Endothelial cell of umbilical vein (primary cell): ENCODE data around the gene PKP3. TPM values are rescaled to one million over a fixed set of nuclear protein-coding genes. Genes with fewer than 3 reads are reported as not detected.

Experiments
- BruUV-seq: library from RNA; stranded (reverse); fragments of 400-500 nt; replicated peaks from 2 replicates; lab custom pipeline; 2021; lab: Mats Ljungman, UMichigan
- CTCF ChIA-PET: fragments of 300-600, 350-600 bp; sonication (Branson Sonifier 250); formaldehyde crosslinking; loops from one replicate; lab custom pipeline; 2021; ENCODE audit warnings: antibody characterized with exemption, inconsistent platforms; lab: Charles Lee
- POLR2A ChIA-PET: fragments of 300-600, 350-600 bp; sonication (Branson Sonifier 250); formaldehyde crosslinking; loops from one replicate; lab custom pipeline; 2021; ENCODE audit warnings: antibody characterized with exemption, inconsistent platforms; lab: Charles Lee
- DNase-seq: peaks from one replicate; pipeline ENCODE4 v3.0.0-alpha.2; 2011; ENCODE audit warnings: low read depth, low spot score
- FAIRE-seq: peaks from 2 replicates; lab custom pipeline; 2011; peaks lifted over from hg19 to GRCh38; lab: Jason Lieb, UNC
- H2AFZ ChIP-seq: 2 replicates; pipeline ENCODE4 v1.6.0; 2012; ENCODE audit warnings: low read depth, low read length, control low read depth, inconsistent platforms
- H3K27ac ChIP-seq: 2 replicates; pipeline ENCODE4 v1.5.1; 2011; ENCODE audit warnings: low read depth, mild to moderate bottlenecking, control low read depth, low read length, moderate library complexity; ENCODE audit not compliant: insufficient read depth
- H3K27me3 ChIP-seq, 2 experiments: 2 replicates each; pipeline versions ENCODE4 v1.6.0 to v1.6.1; 2011; ENCODE audit warnings: low read length in 2 of 2, mixed read lengths in 1 of 2; ENCODE audit not compliant: control insufficient read depth in 2 of 2, insufficient read depth in 2 of 2
- H3K36me3 ChIP-seq, 2 experiments: 2 replicates in 1 of 2; 3 replicates in 1 of 2; pipeline ENCODE4 v1.5.1; 2011; ENCODE audit warnings: low read length in 2 of 2, mild to moderate bottlenecking in 1 of 2, moderate library complexity in 1 of 2; ENCODE audit not compliant: control insufficient read depth in 2 of 2, insufficient read depth in 2 of 2; ENCODE audit errors: extremely low read depth in 1 of 2
- H3K4me1 ChIP-seq: 3 replicates; pipeline ENCODE4 v1.5.1; 2011; ENCODE audit warnings: mild to moderate bottlenecking, low read length; ENCODE audit not compliant: control insufficient read depth, insufficient read depth; ENCODE audit errors: extremely low read depth
- H3K4me2 ChIP-seq: 2 replicates; pipeline ENCODE4 v1.6.1; 2011; ENCODE audit warnings: low read length, control low read depth, mixed read lengths; ENCODE audit not compliant: insufficient read depth
- H3K4me3 ChIP-seq, 3 experiments: fragments of 200-600 bp in 1 of 3; sonication (generic), shearing (Covaris generic) in 1 of 3; replicated peaks in 1 of 3; 2 replicates each; pipeline ENCODE4 v1.5.1; 2011 to 2016; ENCODE audit warnings: control low read depth in 3 of 3, low read length in 3 of 3, mild to moderate bottlenecking in 2 of 3, inconsistent platforms in 1 of 3, low read depth in 1 of 3, moderate library complexity in 1 of 3; ENCODE audit not compliant: insufficient read depth in 1 of 3
- H3K79me2 ChIP-seq: 2 replicates; pipeline ENCODE4 v1.6.0; 2012; ENCODE audit warnings: low read length, inconsistent platforms; ENCODE audit not compliant: control insufficient read depth, insufficient read depth
- H3K9ac ChIP-seq: replicated peaks from 2 replicates; pipeline ENCODE3; 2011; ENCODE audit warnings: low read length, control low read depth; ENCODE audit not compliant: insufficient read depth; ENCODE audit errors: extremely low read depth
- H3K9me1 ChIP-seq: replicated peaks from 3 replicates; pipeline ENCODE4 v1.6.0; 2011; ENCODE audit warnings: mild to moderate bottlenecking, low read length; ENCODE audit not compliant: control insufficient read depth, insufficient read depth; ENCODE audit errors: extremely low read depth
- H3K9me3 ChIP-seq: replicated peaks from 2 replicates; pipeline ENCODE4 v1.5.1; 2012; ENCODE audit warnings: low read length, inconsistent platforms; ENCODE audit not compliant: control insufficient read depth, insufficient read depth
- H4K20me1 ChIP-seq: replicated peaks from 2 replicates; pipeline ENCODE3; 2011; ENCODE audit warnings: mild to moderate bottlenecking, low read length; ENCODE audit not compliant: control insufficient read depth, insufficient read depth; ENCODE audit errors: extremely low read depth
- CTCF ChIP-seq, 2 donors: IDR thresholded peaks; 1 replicate in 1 of 2; 2 replicates in 1 of 2; pipeline ENCODE4 v1.5.1; 2011; ENCODE audit warnings: low read length in 2 of 2, mild to moderate bottlenecking in 2 of 2, moderate library complexity in 2 of 2, control low read depth in 1 of 2, inconsistent platforms in 1 of 2, low read depth in 1 of 2; ENCODE audit not compliant: insufficient read depth in 1 of 2; ENCODE audit errors: extremely low read depth in 1 of 2
- EZH2 ChIP-seq: IDR thresholded peaks from 2 replicates; pipeline ENCODE4 v1.6.1; 2012; ENCODE audit warnings: borderline replicate concordance, low read depth, mild to moderate bottlenecking, moderate library complexity, low read length, inconsistent platforms; ENCODE audit not compliant: severe bottlenecking
- FOS ChIP-seq: IDR thresholded peaks from 2 replicates; pipeline ENCODE4 v1.6.1; 2011; ENCODE audit warnings: mild to moderate bottlenecking, low read length, moderate library complexity, borderline replicate concordance; ENCODE audit not compliant: insufficient read depth
- GATA2 ChIP-seq: IDR thresholded peaks from 2 replicates; pipeline ENCODE4 v1.7.0; 2011; ENCODE audit warnings: low read depth, mild to moderate bottlenecking, moderate library complexity, mixed read lengths, low read length; ENCODE audit not compliant: insufficient read length, insufficient read depth
- JUN ChIP-seq: IDR thresholded peaks from 2 replicates; pipeline ENCODE4 v1.6.1; 2011; ENCODE audit warnings: borderline replicate concordance, low read depth; ENCODE audit not compliant: insufficient read length, insufficient read depth
- MAX ChIP-seq: IDR thresholded peaks from 2 replicates; pipeline ENCODE4 v1.6.1; 2011; ENCODE audit not compliant: insufficient read depth, insufficient read length
- MYC ChIP-seq: IDR thresholded peaks from one replicate; pipeline ENCODE4 v1.6.1; 2011; ENCODE audit warnings: mild to moderate bottlenecking, low read depth, low read length
- POLR2A ChIP-seq: IDR thresholded peaks from 2 replicates; pipeline ENCODE4 v1.6.1; 2012; ENCODE audit warnings: low read depth, mild to moderate bottlenecking, control low read depth, low read length
- POLR2AphosphoS5 ChIP-seq: IDR thresholded peaks from 2 replicates; pipeline ENCODE4 v1.6.1; 2012; ENCODE audit warnings: low read depth, mild to moderate bottlenecking, control low read depth, low read length, moderate library complexity; ENCODE audit not compliant: insufficient read depth
- dilution Hi-C: fragments of 300-500 bp; cut with MboI; formaldehyde crosslinking; loops from one replicate; pipeline ENCODE4 v1.15.0; 2019; ENCODE audit warnings: low sequenced_read_pairs; ENCODE audit not compliant: extremely low pct_ligation_motif_present
- intact Hi-C: fragments of 100-400 bp; cut with micrococcal nuclease; formaldehyde crosslinking; loops from one replicate; pipeline ENCODE4 v1.10.0; 2022
- polyA plus RNA-seq, 4 experiments: library from polyadenylated mRNA; depleted of rRNA in 3 of 4; stranded (reverse) in 3 of 4; unstranded in 1 of 4; fragments of >200 nt; gene quantifications; 2 replicates each; pipeline versions ENCODE4 v1.2.1 to v1.2.3, GENCODE V29; 2011 to 2012; ENCODE audit warnings: missing spikeins in 1 of 4
- total RNA-seq: library from RNA; stranded (reverse); gene quantifications from 2 replicates; pipeline ENCODE4 v1.2.3, GENCODE V29; 2021

Gene PKP3
- total and polyA plus RNA-seq, 2 donors (not counting 3 experiments of a cell fraction or from before 2014, with no cell fraction given): 0.27 to 0.59 TPM

- no peak for DNase-seq
- FAIRE-seq: no peak
- H3K79me2 ChIP-seq: no peaks in the 10 kb centered on the region
- H3K36me3 ChIP-seq: no peaks in the 10 kb centered on the region
- no peaks in the 10 kb centered on the region for H3K9me3 ChIP-seq
- H3K27me3 ChIP-seq: no peaks in the 10 kb centered on the region
- no peaks in the 10 kb centered on the region for H3K9me1 ChIP-seq
- peaks cover 2% of the 10 kb centered on the region for H3K4me1 ChIP-seq
- no peak overlapping the region for H3K4me2 ChIP-seq
- TF ChIP-seq GATA2 (no peak), MAX (no peak), JUN (no peak), MYC (no peak), POLR2A (no peak), FOS (no peak), CTCF (IDR thresholded peaks at IDR 0.05; ENCODE audit: extremely low read depth in 1 of 2, insufficient read depth in 1 of 2, low read depth in 1 of 2, low read length in 2 of 2) (no peak), POLR2AphosphoS5 (no peak), EZH2 (no peak)
- no peak overlapping the region for H2AFZ ChIP-seq
- intact Hi-C loops (no loop called here), dilution Hi-C loops (no loop called here)
- no TSS peak for BruUV-seq
- H3K27ac ChIP-seq: no peak overlapping the region
- CTCF ChIA-PET: interaction anchor here (1.8 to 8.9 kb wide), 4 partner anchors 55 to 110 kb away, joined by 4 to 79 read pairs (median 42); partner anchors contain the start of gene IFITM2
- no peak overlapping the region for H3K9ac ChIP-seq
- no peaks in the 10 kb centered on the region for H4K20me1 ChIP-seq
- H3K4me3 ChIP-seq: no peak overlapping the region
- POLR2A ChIA-PET: no interaction called here
These were observed 33.4 kb upstream of the PKP3 start for GRCh38 chr11:360326-361280.
